HCT116 (cell line): ENCODE results near the gene H2AZ2. TPM values are rescaled to one million over a fixed set of nuclear protein-coding genes. Genes with fewer than 3 reads are reported as not detected.

Source experiments
- ATAC-seq: fragments of 200-7000 bp; cut with Tn5 transposase; 2 replicates; pipeline ENCODE4 v1.9.1; 2020; ENCODE audit warnings: mild to moderate bottlenecking, moderate library complexity
- BruUV-seq: library from RNA; stranded (reverse); fragments of 400-500 nt; replicated peaks from 2 replicates; lab custom pipeline; 2021; lab: Mats Ljungman, UMichigan
- CTCF ChIA-PET: fragments of 300-600 bp; sonication (Branson Sonifier 250); formaldehyde crosslinking; loops from one replicate; lab custom pipeline; 2021; ENCODE audit warnings: antibody characterized with exemption; lab: Charles Lee
- POLR2A ChIA-PET: fragments of 300-600, 350-600 bp; sonication (Branson Sonifier 250); formaldehyde crosslinking; loops from one replicate; lab custom pipeline; 2021; ENCODE audit warnings: antibody characterized with exemption; lab: Charles Lee
- RAD21 ChIA-PET, 2 experiments: fragments of 300-600 bp; sonication (Branson Sonifier 250); formaldehyde crosslinking; loops; one replicate each; lab custom pipeline; 2023; ENCODE audit warnings: low total read pairs in 2 of 2; ENCODE audit not compliant: uncharacterized antibody in 2 of 2, unreplicated experiment in 2 of 2, low non-redundant PET in 1 of 2; lab: Charles Lee
- DNase-seq: peaks from one replicate; pipeline ENCODE4 v3.0.0-alpha.2; 2010; ENCODE audit warnings: low read depth, low spot score
- H2AFZ ChIP-seq: fragments of 200-600 bp; shearing (Covaris generic), sonication (generic); 2 replicates; pipeline ENCODE4 v1.6.1; 2017; ENCODE audit warnings: low read depth, mixed run types, mixed read lengths, antibody characterized with exemption, low read length; ENCODE audit not compliant: poor library complexity, severe bottlenecking
- H3K27ac ChIP-seq: 2 replicates; pipeline ENCODE4 v1.5.1; 2012; ENCODE audit warnings: low read depth, low read length
- H3K27me3 ChIP-seq: fragments of 200-600 bp; sonication (generic); 2 replicates; pipeline ENCODE4 v1.6.1; 2016; ENCODE audit warnings: mixed run types, low read length, mixed read lengths; ENCODE audit not compliant: insufficient read depth
- H3K36me3 ChIP-seq, 2 experiments: fragments of 200-500 bp in 1 of 2; fragments of 200-600 bp in 1 of 2; sonication (Bioruptor generic) in 1 of 2; sonication (generic) in 1 of 2; 2 replicates each; pipeline versions ENCODE4 v1.5.1 to v1.6.1; 2014 to 2016; ENCODE audit warnings: low read length in 2 of 2, inconsistent platforms in 1 of 2, mixed read lengths in 1 of 2, mixed run types in 1 of 2; ENCODE audit not compliant: insufficient read depth in 2 of 2, control insufficient read depth in 1 of 2
- H3K4me1 ChIP-seq, 2 experiments: fragments of 200-600 bp in 1 of 2; sonication (generic) in 1 of 2; 2 replicates each; pipeline versions ENCODE4 v1.5.1 to v1.6.1; 2012 to 2017; ENCODE audit warnings: low read length in 2 of 2, inconsistent platforms in 1 of 2, mild to moderate bottlenecking in 1 of 2, mixed read lengths in 1 of 2, mixed run types in 1 of 2, moderate library complexity in 1 of 2; ENCODE audit not compliant: insufficient read depth in 2 of 2, control insufficient read depth in 1 of 2
- H3K4me2 ChIP-seq: fragments of 200-600 bp; sonication (generic); 2 replicates; pipeline ENCODE4 v1.6.1; 2017; ENCODE audit warnings: mixed run types, low read length, mixed read lengths
- H3K4me3 ChIP-seq, 2 experiments: fragments of 200-600 bp in 1 of 2; sonication (generic) in 1 of 2; replicated peaks in 1 of 2; 2 replicates each; pipeline ENCODE4 v1.5.1; 2011 to 2016; ENCODE audit warnings: low read length in 2 of 2, control low read depth in 1 of 2, low read depth in 1 of 2, mild to moderate bottlenecking in 1 of 2, mixed read lengths in 1 of 2, mixed run types in 1 of 2
- H3K79me2 ChIP-seq: fragments of 200-600 bp; sonication (generic); 2 replicates; pipeline ENCODE4 v1.6.1; 2017; ENCODE audit warnings: mild to moderate bottlenecking, mixed run types, low read length, moderate library complexity, mixed read lengths; ENCODE audit not compliant: insufficient read depth
- H3K9ac ChIP-seq: fragments of 200-600 bp; sonication (generic); 2 replicates; pipeline ENCODE4 v1.6.1; 2016; ENCODE audit warnings: low read length, mixed read lengths
- H3K9me2 ChIP-seq: fragments of 200-600 bp; sonication (generic), shearing (Covaris generic); 2 replicates; pipeline ENCODE4 v1.6.1; 2017; ENCODE audit warnings: mixed run types, mild to moderate bottlenecking, moderate library complexity; ENCODE audit not compliant: insufficient read depth
- H3K9me3 ChIP-seq, 2 experiments: fragments of 200-500 bp in 1 of 2; fragments of 200-600 bp in 1 of 2; sonication (Bioruptor generic) in 1 of 2; sonication (generic) in 1 of 2; 2 replicates each; pipeline ENCODE4 v1.6.1; 2014 to 2017; ENCODE audit warnings: low read length in 2 of 2, mixed read lengths in 2 of 2, inconsistent platforms in 1 of 2, low read depth in 1 of 2, mild to moderate bottlenecking in 1 of 2, mixed run types in 1 of 2, moderate library complexity in 1 of 2; ENCODE audit not compliant: control insufficient read depth in 1 of 2, insufficient read depth in 1 of 2
- H4K20me1 ChIP-seq: fragments of 200-600 bp; sonication (generic), shearing (Covaris generic); 2 replicates; pipeline ENCODE4 v1.6.1; 2017; ENCODE audit warnings: mixed run types, mild to moderate bottlenecking, moderate library complexity; ENCODE audit not compliant: insufficient read depth
- ATF3 ChIP-seq: IDR thresholded peaks from 2 replicates; pipeline ENCODE4 v1.6.1; 2012
- CBX3 ChIP-seq: IDR thresholded peaks from 2 replicates; pipeline ENCODE4 v1.6.1; 2012; ENCODE audit warnings: low read depth
- EGR1 ChIP-seq: IDR thresholded peaks from 2 replicates; pipeline ENCODE4 v1.6.1; 2012; ENCODE audit warnings: low read depth
- ELF1 ChIP-seq: IDR thresholded peaks from 2 replicates; pipeline ENCODE4 v1.6.1; 2012; ENCODE audit warnings: low read depth, borderline replicate concordance
- JUND ChIP-seq: IDR thresholded peaks from 2 replicates; pipeline ENCODE4 v1.6.1; 2012
- POLR2A ChIP-seq: IDR thresholded peaks from 2 replicates; pipeline ENCODE4 v1.7.0; 2011; ENCODE audit warnings: borderline replicate concordance; ENCODE audit not compliant: insufficient read depth, insufficient read length; ENCODE audit errors: extremely low read depth
- POLR2AphosphoS5 ChIP-seq: IDR thresholded peaks from 2 replicates; pipeline ENCODE4 v1.6.1; 2011; ENCODE audit warnings: mild to moderate bottlenecking, low read depth, low read length, moderate library complexity
- REST ChIP-seq: IDR thresholded peaks from 2 replicates; pipeline ENCODE4 v1.6.1; 2012; ENCODE audit warnings: low read depth
- SIN3A ChIP-seq: IDR thresholded peaks from 2 replicates; pipeline ENCODE4 v1.6.1; 2012; ENCODE audit warnings: low read depth
- ZBTB33 ChIP-seq: IDR thresholded peaks from 2 replicates; pipeline ENCODE4 v1.6.1; 2011; ENCODE audit warnings: mild to moderate bottlenecking, low read length, moderate library complexity; ENCODE audit not compliant: insufficient replicate concordance; ENCODE audit errors: extremely low read depth
- intact Hi-C: fragments of 100-400 bp; cut with micrococcal nuclease; formaldehyde crosslinking; loops from 2 replicates; pipeline ENCODE4 v1.10.0; 2022
- total RNA-seq: library from RNA; stranded (reverse); gene quantifications from one replicate; pipeline ENCODE4 v1.2.1, GENCODE V29; 2021; ENCODE audit not compliant: unreplicated experiment

The H2AZ2 gene
- total RNA-seq, 1 experiment from 2014 or later = 226 TPM

GRCh38 chr7:44882899-44883298 is 35.0 kb upstream of the H2AZ2 start:
- Histone ChIP-seq H2AFZ (no peak overlapping the region), H3K36me3 (peaks cover 0 to 19% of the 10 kb centered on the region in 2 experiments; a peak in 2 of 4 replicates), H3K9me2 (no peaks in the 10 kb centered on the region), H3K9ac (no peak overlapping the region)
- RAD21 ChIA-PET = no interaction called here
- DNase-seq (no peak), ATAC-seq (no peak)
- TF ChIP-seq ZBTB33 (no peak), JUND (no peak), ELF1 (no peak), SIN3A (no peak), ATF3 (no peak), EGR1 (no peak), REST (no peak), POLR2A (no peak), CBX3 (no peak), POLR2AphosphoS5 (no peak)
- TF ChIP-seq, all 23 proteins: peak for 0
- no peak overlapping the region for H3K27ac ChIP-seq
- H3K4me1 ChIP-seq = peaks cover 4 to 27% of the 10 kb centered on the region in 2 experiments
- H4K20me1 ChIP-seq = peaks cover 5% of the 10 kb centered on the region
- peaks cover 0 to 11% of the 10 kb centered on the region in 2 experiments; a peak in 1 of 4 replicates for H3K9me3 ChIP-seq
- no TSS peak for BruUV-seq
- H3K4me2 ChIP-seq = no peak overlapping the region
- ChIA-PET CTCF (no interaction called here), POLR2A (no interaction called here)
- intact Hi-C loops = no loop called here
- H3K4me3 ChIP-seq = no peak overlapping the region
- H3K27me3 ChIP-seq = no peaks in the 10 kb centered on the region
- H3K79me2 ChIP-seq = peaks cover 45% of the 10 kb centered on the region
